ENCODE measurements around the gene MEGF6. TPM values are rescaled to one million over a fixed set of nuclear protein-coding genes. Genes with fewer than 3 reads are reported as not detected.

Gene MEGF6
- total RNA-seq, 2 experiments from 2014 or later: 5.8 to 5.9 TPM

- H3K4me1 Mint-ChIP-seq (ENCODE audit: low read depth): peaks cover 2% of the 10 kb centered on the region
- intact Hi-C loops (cut with micrococcal nuclease): no loop called here
- no peak overlapping the region for H3K4me3 Mint-ChIP-seq
- no peak overlapping the region for H3K27ac Mint-ChIP-seq
- no peak for DNase-seq
- CTCF ChIA-PET: no interaction called here
- H3K9me3 Mint-ChIP-seq: peaks cover 10% of the 10 kb centered on the region
- H3K36me3 Mint-ChIP-seq (ENCODE audit: low read depth): no peaks in the 10 kb centered on the region
- H3K27me3 Mint-ChIP-seq (ENCODE audit: low read depth): no peaks in the 10 kb centered on the region
Measured at GRCh38 chr1:3483380-3483779, 127.9 kb downstream of the MEGF6 start.

GRCh38 chr1:3482378-3482849 is 128.9 kb downstream of the MEGF6 start:
- peaks cover 2% of the 10 kb centered on the region for H3K4me1 Mint-ChIP-seq (ENCODE audit: low read depth)
- intact Hi-C loops (cut with micrococcal nuclease): no loop called here
- no peaks in the 10 kb centered on the region for H3K36me3 Mint-ChIP-seq (ENCODE audit: low read depth)
- no peak overlapping the region for H3K4me3 Mint-ChIP-seq
- no peaks in the 10 kb centered on the region for H3K27me3 Mint-ChIP-seq (ENCODE audit: low read depth)
- H3K9me3 Mint-ChIP-seq: peaks cover 3% of the 10 kb centered on the region
- no peak for DNase-seq
- no peak overlapping the region for H3K27ac Mint-ChIP-seq
- CTCF ChIA-PET: interaction anchor here (2.1 kb wide), 1 partner anchor 29 kb away, joined by 11 read pairs; no protein-coding TSS in a partner anchor

- Mint-ChIP-seq H3K4me1 (ENCODE audit: low read depth) (peaks cover 2% of the 10 kb centered on the region), H3K36me3 (ENCODE audit: low read depth) (no peaks in the 10 kb centered on the region), H3K27ac (no peak overlapping the region), H3K27me3 (ENCODE audit: low read depth) (no peaks in the 10 kb centered on the region), H3K4me3 (no peak overlapping the region), H3K9me3 (no peaks in the 10 kb centered on the region)
- intact Hi-C loops (cut with micrococcal nuclease): no loop called here
- CTCF ChIA-PET: interaction anchor here (2.1 kb wide), 1 partner anchor 29 kb away, joined by 11 read pairs; no protein-coding TSS in a partner anchor
- DNase-seq: no peak
Measured at GRCh38 chr1:3481836-3482375, 129.4 kb downstream of the MEGF6 start.

DNA sequence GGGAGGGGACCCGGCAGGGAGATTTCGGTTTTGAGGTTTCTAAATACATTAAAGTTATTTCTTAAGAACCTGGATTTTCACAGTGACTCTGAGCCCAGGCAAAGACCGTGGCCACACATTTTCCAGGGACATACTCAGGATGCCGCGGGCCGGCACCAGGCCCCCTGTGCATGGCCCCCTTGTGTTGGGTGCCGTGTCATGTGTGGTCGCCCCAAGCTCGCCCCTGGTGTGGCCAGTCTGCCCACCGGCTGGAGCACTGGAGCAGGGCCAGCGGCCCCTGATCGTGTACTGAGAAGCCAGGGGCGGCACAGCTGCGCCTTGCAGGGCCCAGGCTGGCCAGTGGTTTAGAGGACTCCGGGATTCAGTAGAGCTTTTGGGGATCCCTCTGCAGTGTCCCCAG is 130.3 kb downstream of the MEGF6 start:
- Mint-ChIP-seq H3K4me3 (no peak overlapping the region), H3K27me3 (ENCODE audit: low read depth) (no peaks in the 10 kb centered on the region), H3K4me1 (ENCODE audit: low read depth) (peaks cover 2% of the 10 kb centered on the region), H3K9me3 (no peaks in the 10 kb centered on the region), H3K36me3 (ENCODE audit: low read depth) (no peaks in the 10 kb centered on the region), H3K27ac (no peak overlapping the region)
- no peak for DNase-seq
- CTCF ChIA-PET: interaction anchor here (2.1 kb wide), 1 partner anchor 28 kb away, joined by 11 read pairs; no protein-coding TSS in a partner anchor
- intact Hi-C loops (cut with micrococcal nuclease): no loop called here

DNA sequence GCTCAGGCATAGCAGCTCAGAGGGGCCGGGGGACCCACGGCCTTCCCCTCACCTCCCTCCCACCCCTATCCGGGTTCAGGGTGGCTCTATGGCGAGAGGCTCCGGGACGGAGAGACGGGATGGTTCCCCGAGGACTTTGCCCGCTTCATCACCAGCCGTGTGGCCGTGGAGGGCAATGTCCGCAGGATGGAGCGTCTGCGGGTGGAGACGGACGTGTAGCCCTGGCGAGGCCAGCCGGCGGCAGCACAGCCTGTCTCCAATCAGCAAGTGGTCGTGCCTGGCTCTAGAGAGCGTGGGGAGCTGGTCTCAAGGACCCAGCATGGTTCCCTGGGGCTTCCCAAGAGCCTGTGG is 131.0 kb downstream of the MEGF6 start:
- CTCF ChIA-PET: interaction anchor here (2.1 kb wide), 1 partner anchor 27 kb away, joined by 11 read pairs; no protein-coding TSS in a partner anchor
- no peaks in the 10 kb centered on the region for H3K36me3 Mint-ChIP-seq (ENCODE audit: low read depth)
- H3K4me3 Mint-ChIP-seq: no peak overlapping the region
- H3K27me3 Mint-ChIP-seq (ENCODE audit: low read depth): no peaks in the 10 kb centered on the region
- H3K27ac Mint-ChIP-seq: no peak overlapping the region
- no peak for DNase-seq
- no peaks in the 10 kb centered on the region for H3K9me3 Mint-ChIP-seq
- H3K4me1 Mint-ChIP-seq (ENCODE audit: low read depth): peaks cover 2% of the 10 kb centered on the region
- intact Hi-C loops (cut with micrococcal nuclease): no loop called here

- Mint-ChIP-seq H3K27me3 (ENCODE audit: low read depth) (no peaks in the 10 kb centered on the region), H3K4me1 (ENCODE audit: low read depth) (peaks cover 2% of the 10 kb centered on the region), H3K4me3 (no peak overlapping the region), H3K36me3 (ENCODE audit: low read depth) (no peaks in the 10 kb centered on the region), H3K9me3 (no peaks in the 10 kb centered on the region), H3K27ac (no peak overlapping the region)
- intact Hi-C loops (cut with micrococcal nuclease): no loop called here
- DNase-seq: no peak
- CTCF ChIA-PET: interaction anchor here (1.4 kb wide), 1 partner anchor 11 kb away, joined by 5 read pairs; no protein-coding TSS in a partner anchor
Measured at GRCh38 chr1:3479511-3480368, 131.6 kb downstream of the MEGF6 start.

GRCh38 chr1:3478187-3478586 is 133.1 kb downstream of the MEGF6 start:
- Mint-ChIP-seq H3K4me1 (ENCODE audit: low read depth) (no peaks in the 10 kb centered on the region), H3K9me3 (no peaks in the 10 kb centered on the region), H3K27ac (no peak overlapping the region), H3K27me3 (ENCODE audit: low read depth) (no peaks in the 10 kb centered on the region), H3K4me3 (no peak overlapping the region), H3K36me3 (ENCODE audit: low read depth) (no peaks in the 10 kb centered on the region)
- DNase-seq: no peak
- CTCF ChIA-PET: interaction anchor here (1.4 kb wide), 1 partner anchor 12 kb away, joined by 5 read pairs; no protein-coding TSS in a partner anchor
- intact Hi-C loops (cut with micrococcal nuclease): no loop called here

DNA sequence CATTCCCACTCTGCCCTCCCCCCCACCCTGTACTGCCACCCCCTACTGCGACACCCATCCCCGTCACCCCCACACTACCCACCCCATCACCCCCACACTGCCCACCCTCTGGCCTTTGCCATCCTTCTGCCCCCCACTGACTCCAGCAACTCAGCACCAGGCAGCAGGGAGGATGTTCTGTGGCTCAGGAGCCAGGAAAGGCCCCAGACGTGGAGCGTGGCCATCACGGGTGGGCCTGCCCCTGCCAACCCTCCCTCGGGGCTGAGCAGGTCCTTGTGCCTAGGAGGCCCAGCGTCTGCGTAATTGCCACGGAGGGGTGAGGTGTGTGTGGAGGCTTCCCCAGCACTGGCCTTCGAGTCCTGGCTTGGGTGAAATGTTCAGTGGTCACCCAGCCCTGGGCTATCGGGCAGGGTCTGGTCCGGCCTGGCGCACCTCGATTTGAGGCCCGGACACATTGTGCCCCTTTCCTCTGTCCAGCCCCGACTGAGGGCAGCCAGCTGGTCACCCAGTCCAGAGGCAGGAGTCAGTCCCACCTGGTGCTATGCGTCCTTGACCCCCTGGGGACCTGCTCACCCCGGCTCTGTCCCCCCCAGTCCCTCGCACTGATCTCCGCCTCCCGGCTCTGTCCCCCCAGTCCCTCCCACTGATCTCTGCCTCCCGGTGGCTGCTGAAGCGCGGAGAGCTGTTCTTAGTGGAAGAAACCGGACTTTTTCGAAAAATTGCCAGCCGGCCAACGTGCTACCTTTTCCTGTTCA is 133.9 kb downstream of the MEGF6 start:
- H3K4me1 Mint-ChIP-seq (ENCODE audit: low read depth): no peaks in the 10 kb centered on the region
- intact Hi-C loops (cut with micrococcal nuclease): no loop called here
- CTCF ChIA-PET: no interaction called here
- no peaks in the 10 kb centered on the region for H3K9me3 Mint-ChIP-seq
- no peak overlapping the region for H3K4me3 Mint-ChIP-seq
- DNase-seq: no peak
- no peaks in the 10 kb centered on the region for H3K36me3 Mint-ChIP-seq (ENCODE audit: low read depth)
- H3K27ac Mint-ChIP-seq: no peak overlapping the region
- H3K27me3 Mint-ChIP-seq (ENCODE audit: low read depth): no peaks in the 10 kb centered on the region

- no peaks in the 10 kb centered on the region for H3K36me3 Mint-ChIP-seq (ENCODE audit: low read depth)
Measured at GRCh38 chr1:3476666-3477065, 134.6 kb downstream of the MEGF6 start.

GRCh38 chr1:3475839-3476573 is 135.3 kb downstream of the MEGF6 start:
- no peaks in the 10 kb centered on the region for H3K9me3 Mint-ChIP-seq
- no peaks in the 10 kb centered on the region for H3K27me3 Mint-ChIP-seq (ENCODE audit: low read depth)
- H3K4me1 Mint-ChIP-seq (ENCODE audit: low read depth): no peaks in the 10 kb centered on the region
- no peak overlapping the region for H3K27ac Mint-ChIP-seq
- H3K4me3 Mint-ChIP-seq: no peak overlapping the region
- CTCF ChIA-PET: interaction anchor here (1.2 kb wide), 1 partner anchor 23 kb away, joined by 3 read pairs; no protein-coding TSS in a partner anchor
- H3K36me3 Mint-ChIP-seq (ENCODE audit: low read depth): no peaks in the 10 kb centered on the region
- no peak for DNase-seq
- intact Hi-C loops (cut with micrococcal nuclease): no loop called here

More at GRCh38 chr1:3476666-3477065, 134.6 kb downstream of the MEGF6 start:
- no peak for DNase-seq
- H3K27me3 Mint-ChIP-seq (ENCODE audit: low read depth): no peaks in the 10 kb centered on the region
- no peak overlapping the region for H3K27ac Mint-ChIP-seq
- H3K9me3 Mint-ChIP-seq: no peaks in the 10 kb centered on the region
- intact Hi-C loops (cut with micrococcal nuclease): no loop called here
- no peaks in the 10 kb centered on the region for H3K4me1 Mint-ChIP-seq (ENCODE audit: low read depth)
- H3K4me3 Mint-ChIP-seq: no peak overlapping the region
- CTCF ChIA-PET: no interaction called here

DNA sequence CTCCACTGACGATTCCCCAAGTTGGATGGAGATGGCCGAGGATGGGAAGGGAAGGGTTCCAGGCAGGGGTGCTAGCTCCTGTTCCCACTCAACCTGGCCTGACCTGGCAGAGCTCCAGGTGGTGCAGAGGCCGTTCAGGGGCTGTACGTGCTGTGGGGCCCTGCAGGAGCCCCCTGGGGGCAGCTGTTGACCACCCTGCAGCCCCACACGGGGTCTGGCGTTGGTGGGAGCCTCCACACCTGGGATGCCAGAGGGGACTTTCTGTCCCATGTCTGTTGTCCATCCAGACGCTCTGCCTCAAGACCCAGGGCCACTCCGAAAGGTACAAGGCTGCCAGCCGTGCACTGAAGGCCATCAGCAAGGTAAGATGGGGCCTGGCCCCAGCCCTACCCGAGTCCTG is 136.9 kb downstream of the MEGF6 start:
- DNase-seq: no peak
- Mint-ChIP-seq H3K36me3 (ENCODE audit: low read depth) (no peaks in the 10 kb centered on the region), H3K27me3 (ENCODE audit: low read depth) (no peaks in the 10 kb centered on the region), H3K9me3 (no peaks in the 10 kb centered on the region), H3K4me3 (no peak overlapping the region), H3K4me1 (ENCODE audit: low read depth) (no peaks in the 10 kb centered on the region), H3K27ac (no peak overlapping the region)
- intact Hi-C loops (cut with micrococcal nuclease): no loop called here
- CTCF ChIA-PET: no interaction called here

DNA sequence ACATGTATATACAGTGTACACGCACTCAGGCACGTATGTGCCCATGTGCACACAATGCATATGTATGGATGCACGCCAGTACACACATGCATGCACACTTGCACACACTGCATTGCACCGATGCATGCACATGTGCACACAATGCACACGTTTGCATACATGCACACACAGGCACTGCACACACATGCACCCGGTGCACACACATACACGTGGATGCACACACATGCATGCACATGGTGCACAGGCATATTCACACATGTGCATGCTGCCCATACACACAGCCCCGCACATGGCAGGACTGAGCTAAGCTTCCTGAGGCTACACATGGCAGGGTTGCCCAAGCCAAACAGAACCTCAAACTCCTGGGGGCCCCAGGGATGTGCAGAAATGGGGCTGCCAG is 137.3 kb downstream of the MEGF6 start:
- no peaks in the 10 kb centered on the region for H3K9me3 Mint-ChIP-seq
- CTCF ChIA-PET: no interaction called here
- H3K4me1 Mint-ChIP-seq (ENCODE audit: low read depth): no peaks in the 10 kb centered on the region
- no peaks in the 10 kb centered on the region for H3K27me3 Mint-ChIP-seq (ENCODE audit: low read depth)
- intact Hi-C loops (cut with micrococcal nuclease): no loop called here
- H3K4me3 Mint-ChIP-seq: no peak overlapping the region
- H3K27ac Mint-ChIP-seq: no peak overlapping the region
- DNase-seq: no peak
- H3K36me3 Mint-ChIP-seq (ENCODE audit: low read depth): no peaks in the 10 kb centered on the region
